Cerebellar nuclear complex (tissue), 1 donor: Measurements from ENCODE around the gene MYEOV.

Experiments
- DNase-seq, 2 experiments: peaks; one replicate each; lab custom pipeline; 2025; lab: John Stamatoyannopoulos, UW

The MYEOV gene

DNA sequence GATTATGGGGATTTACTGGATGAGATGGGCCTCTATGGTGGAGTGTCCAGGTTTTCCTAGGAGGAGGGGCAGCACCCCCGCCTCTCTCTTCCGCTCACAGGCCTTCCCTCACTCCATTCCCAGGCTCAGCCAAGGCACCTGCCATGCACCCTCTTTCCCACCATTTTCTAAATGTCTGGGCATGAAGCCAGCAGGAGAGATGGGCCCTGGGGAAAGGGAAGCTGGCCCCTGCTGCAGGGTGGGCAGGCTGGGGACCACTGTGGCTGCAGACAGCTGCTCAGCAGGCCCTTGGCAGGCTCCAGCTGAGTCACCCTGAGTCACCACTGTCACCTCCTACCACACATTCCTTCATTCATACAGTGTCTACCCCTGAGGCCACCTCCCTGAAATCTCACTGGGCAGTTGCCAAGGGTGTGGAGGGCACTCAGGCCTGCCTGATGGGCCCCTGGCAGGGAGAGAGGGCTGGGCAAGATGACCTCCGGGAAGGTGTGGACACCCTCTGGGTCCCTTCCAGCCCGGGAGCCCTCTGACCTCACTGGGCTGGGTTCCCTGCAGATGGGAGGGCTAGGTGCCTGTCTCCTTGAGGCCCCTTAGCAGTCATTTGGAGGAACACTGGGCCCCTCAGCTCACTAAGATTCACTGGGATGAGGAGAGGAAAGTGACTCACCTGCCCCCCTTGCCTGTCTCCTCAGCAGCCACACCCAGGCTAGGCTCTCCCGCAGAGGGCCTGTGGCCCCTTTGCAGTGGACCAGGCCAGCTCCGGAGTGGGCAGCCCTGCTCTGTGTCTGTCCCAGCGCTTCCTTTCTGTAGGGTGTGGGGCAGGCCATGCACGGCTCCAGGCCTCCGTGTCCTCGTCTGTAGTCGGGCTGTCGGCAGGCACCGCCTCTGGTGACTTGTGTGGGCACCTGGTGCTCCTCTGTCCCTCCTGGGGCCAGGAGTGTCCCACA, 7.8 kb downstream of the MYEOV start:
- no peak for DNase-seq

DNA sequence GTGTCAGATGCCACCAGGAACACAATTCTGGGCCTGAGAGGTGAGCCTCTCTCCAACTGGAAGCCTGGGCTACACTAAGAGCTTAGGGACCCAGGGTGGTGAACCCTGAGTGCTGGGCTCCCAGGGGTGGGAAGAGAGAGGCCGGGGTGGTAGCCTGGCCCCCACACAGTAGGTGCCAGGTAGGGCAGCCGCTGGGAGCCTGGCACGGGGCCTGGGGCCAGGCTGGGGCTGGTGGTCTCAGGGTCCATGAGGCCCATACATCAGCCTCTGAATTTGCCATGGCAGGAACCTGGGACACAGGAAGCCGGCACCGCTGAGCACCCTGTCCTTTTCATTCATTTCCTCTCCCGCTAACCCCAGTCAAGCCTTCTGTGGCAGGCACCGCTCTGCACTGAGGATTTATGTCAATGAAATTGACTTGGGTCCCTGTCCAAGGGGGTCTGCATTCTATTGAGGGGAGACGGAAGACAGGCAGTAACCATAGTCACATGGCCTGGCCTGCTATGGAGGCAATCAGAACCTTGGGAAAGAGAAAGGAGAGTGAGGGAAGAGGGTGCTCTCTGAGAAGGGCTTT, 8.6 kb downstream of the MYEOV start:
- no peak for DNase-seq

DNA sequence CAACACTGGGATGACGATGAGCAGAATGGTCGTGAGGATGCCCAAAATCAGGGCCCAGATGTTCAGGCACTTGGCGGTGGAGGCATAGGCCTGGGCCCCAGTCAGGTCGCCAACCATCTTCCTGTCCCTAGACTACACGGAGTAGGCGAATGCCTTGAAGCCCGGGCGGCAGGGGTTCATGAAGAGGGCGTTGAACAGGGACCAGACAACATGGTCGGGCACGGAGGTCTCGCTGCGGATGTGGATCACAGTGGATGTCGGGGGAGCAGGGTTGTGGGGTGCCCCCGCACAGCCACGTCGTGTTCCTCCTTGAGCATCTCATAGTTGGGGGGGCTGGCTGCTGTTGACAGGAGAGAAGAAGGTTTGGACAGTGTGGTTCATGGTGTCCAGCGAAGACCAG, 9.5 kb downstream of the MYEOV start:
- no peak for DNase-seq

DNA sequence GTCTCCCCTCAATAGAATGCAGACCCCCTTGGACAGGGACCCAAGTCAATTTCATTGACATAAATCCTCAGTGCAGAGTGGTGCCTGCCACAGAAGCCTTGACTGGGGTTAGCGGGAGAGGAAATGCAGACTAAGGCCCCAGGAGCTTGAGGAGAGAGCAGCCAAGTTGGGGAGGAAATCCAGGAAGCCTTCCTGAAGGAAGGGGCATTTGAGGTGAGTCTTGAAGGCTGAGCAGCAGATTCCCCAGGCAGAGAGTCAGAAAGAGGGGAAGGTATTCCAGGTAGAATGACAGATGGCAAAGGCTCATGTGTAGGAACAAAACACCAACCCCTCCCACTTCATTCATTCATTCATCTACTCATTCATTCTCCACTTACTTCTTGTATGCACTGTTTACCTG, 10.3 kb downstream of the MYEOV start:
- DNase-seq: no peak

GRCh38 chr11:69304686-69305085, 10.7 kb downstream of the MYEOV start:
- no peak for DNase-seq

DNA sequence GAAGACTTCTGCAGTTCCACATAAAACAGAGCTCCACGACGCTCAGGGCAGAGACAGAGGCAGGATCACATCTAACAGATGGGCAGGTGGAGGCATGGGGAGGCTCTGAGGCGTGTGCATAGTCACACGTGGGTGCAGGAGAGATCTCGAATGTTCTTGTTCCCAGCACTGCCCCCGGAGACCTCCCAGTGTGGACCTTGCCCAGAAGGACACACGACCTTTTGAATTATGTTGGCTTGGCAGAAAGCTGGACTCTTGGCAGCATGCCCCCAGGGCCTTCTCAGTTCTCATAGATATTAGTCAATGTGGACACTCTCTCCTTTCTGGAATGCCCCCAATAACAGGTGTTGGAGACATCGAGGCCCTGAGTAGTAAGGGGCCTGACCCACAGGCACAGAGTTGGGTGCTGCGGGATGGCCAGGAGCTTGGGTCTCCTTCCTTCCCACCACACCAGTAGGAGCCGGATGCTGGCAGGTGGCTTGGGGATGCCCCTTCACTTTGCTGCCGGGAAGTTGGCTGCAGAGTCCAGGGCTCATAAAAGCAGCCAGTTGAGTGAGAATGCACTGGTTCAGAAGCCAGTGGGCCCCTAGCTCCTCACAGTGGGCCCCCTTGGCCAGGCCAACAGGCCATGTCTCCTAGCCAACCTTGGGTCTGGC, 12.1 kb downstream of the MYEOV start:
- no peak for DNase-seq

- DNase-seq: no peak
These were observed 12.9 kb downstream of the MYEOV start for GRCh38 chr11:69306821-69307220.

- no peak for DNase-seq
These were observed 13.5 kb downstream of the MYEOV start for GRCh38 chr11:69307421-69307820.

DNA sequence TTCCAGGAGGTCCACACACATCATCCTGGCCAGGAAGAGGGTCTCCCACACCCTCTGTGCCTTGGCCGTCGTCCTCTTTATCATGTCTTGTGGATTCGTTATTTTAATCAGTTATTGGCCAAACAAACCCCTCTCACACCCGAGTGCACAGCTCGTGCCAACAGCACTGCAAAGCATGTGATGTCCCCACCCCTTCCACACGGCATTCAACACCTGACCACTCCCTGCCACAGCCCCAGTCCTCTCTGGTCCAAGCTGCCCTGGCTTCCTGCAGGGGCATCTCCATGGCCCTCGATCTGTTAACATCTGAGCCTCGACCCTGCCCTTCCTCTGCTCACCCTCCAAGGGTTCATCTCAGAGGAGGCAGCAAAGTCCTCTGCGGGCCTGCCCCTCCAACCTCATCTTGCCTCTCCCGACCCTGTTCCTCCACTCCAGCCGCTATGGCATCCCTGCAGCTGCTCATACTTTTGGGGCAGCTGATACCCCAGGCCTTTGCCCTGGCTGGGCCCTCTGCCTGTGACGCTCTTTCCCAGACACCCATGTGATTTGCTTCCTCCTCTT, 14.0 kb downstream of the MYEOV start:
- no peak for DNase-seq

- no peak for DNase-seq
These were observed 14.5 kb downstream of the MYEOV start for GRCh38 chr11:69308491-69308911.

DNA sequence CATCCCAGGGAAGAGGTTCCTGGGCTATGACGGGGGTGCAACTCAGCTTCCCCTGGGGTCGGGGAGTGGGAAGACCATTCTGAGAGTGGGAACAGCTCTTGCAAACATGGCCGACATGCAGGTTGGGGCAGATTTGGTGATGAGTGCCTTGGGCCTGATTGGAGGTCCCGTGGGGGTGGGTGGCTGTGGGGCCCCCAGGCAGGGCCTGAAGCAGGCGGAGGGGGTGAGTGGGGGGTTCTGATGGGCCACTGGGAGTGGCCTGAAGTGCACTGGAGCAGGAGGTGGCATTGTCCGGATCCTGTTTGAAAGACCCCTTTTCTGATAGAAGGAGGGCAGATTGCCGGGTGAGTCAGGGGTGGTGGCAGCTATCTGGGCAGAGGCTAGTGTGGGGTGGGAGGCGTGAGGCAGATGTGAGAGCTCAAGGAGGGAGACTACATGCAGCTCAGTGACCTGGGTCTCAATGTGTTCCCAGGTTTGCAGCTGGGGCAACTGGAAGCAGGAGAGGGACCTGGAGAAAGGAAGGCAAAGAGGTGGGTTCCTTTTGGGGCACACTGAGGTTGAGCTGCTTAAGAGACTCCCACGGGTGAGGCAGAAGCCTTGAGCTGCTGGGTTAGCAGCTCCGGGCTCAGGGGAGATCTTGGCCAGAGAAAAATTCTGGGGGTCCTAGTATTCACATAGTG, 15.1 kb downstream of the MYEOV start:
- no peak for DNase-seq

- no peak for DNase-seq
These were observed 15.8 kb downstream of the MYEOV start for GRCh38 chr11:69309631-69310280.

- no peak for DNase-seq
These were observed 16.4 kb downstream of the MYEOV start for GRCh38 chr11:69310351-69310750.

DNA sequence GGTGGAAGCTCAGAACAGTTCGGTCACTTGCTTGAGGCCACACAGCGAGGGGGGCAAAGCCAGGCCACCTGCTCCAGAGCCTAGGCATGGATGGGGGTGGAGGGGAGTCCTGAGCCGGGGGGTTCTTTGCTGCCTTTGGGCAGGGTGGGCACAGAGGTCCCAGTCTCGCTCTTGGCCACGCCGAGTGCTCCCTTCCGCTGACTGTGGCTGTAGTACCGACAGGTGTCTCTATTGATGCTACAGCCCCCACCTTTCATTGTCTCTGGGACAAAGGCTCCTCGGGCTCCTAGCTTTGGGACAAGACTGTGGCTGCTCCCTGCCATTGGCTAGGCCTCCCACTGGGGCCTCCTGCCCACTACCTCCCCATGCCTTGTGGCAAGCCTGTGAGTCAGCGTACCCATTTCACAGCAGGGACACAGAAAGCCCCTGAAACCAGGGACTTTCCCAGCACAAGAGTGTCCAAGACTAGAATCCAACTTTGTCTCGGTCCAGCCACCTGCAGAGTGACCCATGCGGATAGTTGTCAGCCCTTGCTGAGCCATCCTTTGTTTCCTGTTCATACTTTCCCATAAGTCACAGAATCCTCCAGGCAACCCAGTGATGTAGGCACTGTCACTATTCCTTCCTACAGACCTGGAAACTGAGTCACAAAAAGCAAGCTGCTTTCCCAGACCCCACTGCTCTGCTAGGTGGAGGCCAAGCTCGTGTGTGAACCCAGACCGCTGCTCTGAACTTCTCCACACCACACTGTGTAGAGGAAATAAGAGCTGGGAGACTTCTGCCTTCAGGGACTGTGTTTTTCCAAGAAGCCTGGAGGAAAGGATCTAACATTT, 17.2 kb downstream of the MYEOV start:
- no peak for DNase-seq

DNA sequence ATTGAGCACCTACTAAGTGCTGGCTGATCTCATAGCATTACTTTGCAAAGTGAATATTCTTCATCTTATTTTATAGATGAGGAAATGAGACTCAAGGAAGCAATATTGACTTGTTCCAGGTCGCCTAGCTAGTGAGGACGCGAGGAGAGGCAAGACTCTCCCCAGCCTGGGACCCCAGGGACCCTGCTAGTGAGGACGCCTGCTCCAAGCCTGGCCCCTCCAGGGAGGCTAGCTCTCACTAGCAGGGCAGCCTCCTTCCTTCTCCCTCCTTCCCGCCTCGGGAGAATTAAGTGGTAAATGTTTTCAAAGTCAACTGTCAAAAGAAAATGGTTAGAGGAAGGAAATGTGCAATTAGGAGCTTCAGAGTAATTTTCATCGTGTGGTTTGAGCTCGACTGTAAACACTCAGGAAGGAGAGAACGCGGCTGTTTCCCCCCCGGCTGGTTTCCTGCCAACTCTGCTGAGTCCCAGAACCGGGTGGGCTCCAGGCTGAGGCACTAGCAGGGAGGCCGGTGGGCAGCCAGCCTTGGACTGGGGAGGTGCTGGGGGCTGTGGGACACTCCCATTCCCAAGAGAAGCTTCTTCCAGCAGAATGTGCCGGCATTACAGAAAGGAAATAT, 17.9 kb downstream of the MYEOV start:
- no peak for DNase-seq

- DNase-seq: no peak
These were observed 18.8 kb downstream of the MYEOV start for GRCh38 chr11:69312453-69313404.

DNA sequence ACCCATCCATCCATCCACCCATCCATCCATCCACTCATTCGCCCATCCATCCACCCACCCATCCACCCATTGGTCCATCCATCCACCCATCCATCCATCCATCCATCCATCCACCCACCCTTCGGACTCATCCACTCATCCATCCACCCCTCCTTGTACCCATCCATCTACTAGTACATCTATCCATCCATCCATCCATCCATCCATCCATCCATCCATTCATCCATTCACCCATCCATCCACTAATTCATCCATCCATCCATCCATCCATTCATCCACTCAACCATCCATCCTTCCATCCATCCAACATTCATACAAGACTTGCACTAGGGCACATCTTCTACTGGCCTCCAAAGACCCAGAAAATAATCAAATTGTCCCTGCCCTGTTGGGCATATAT, 20.0 kb downstream of the MYEOV start:
- no peak for DNase-seq

GRCh38 chr11:69314555-69314954, 20.6 kb downstream of the MYEOV start:
- DNase-seq: no peak

- DNase-seq: no peak
These were observed 23.0 kb downstream of the MYEOV start for GRCh38 chr11:69316956-69317355.
